ENCODE measurements around the gene SNED1. TPM values are rescaled to one million over a fixed set of nuclear protein-coding genes. Genes with fewer than 3 reads are reported as not detected.

Gene SNED1
- total RNA-seq, 1 donor from 2014 or later, result 0.11 TPM

- H3K4me1 ChIP-seq, result no peaks in the 10 kb centered on the region
- no peak overlapping the region for H3K27ac Mint-ChIP-seq
- H4K20me1 ChIP-seq (ENCODE audit: low read depth), result peaks cover 8% of the 10 kb centered on the region
- TF ChIP-seq EZH2phosphoT487 (IDR thresholded peaks at IDR 0.05), result no peak
- no peak for TF ChIP-seq CTCF (IDR thresholded peaks at IDR 0.05)
- H3K9ac ChIP-seq, result no peak overlapping the region
- no peaks in the 10 kb centered on the region for H3K79me2 ChIP-seq (ENCODE audit: low read depth)
- no peak overlapping the region for H3K27ac ChIP-seq
- peaks cover 2% of the 10 kb centered on the region for H3K27me3 Mint-ChIP-seq (ENCODE audit: insufficient read depth, low read depth)
- no peaks in the 10 kb centered on the region for H3K9me3 ChIP-seq (ENCODE audit: low read depth)
- no peaks in the 10 kb centered on the region for H3K4me1 Mint-ChIP-seq
- no peak for DNase-seq (ENCODE audit: low spot score)
- H3K4me3 ChIP-seq, result no peak overlapping the region
- no peaks in the 10 kb centered on the region for H3K27me3 ChIP-seq
- H3K4me3 Mint-ChIP-seq, result no peak overlapping the region
- H3K4me2 ChIP-seq, result no peak overlapping the region
- H3K9me3 Mint-ChIP-seq, result no peaks in the 10 kb centered on the region
- no peaks in the 10 kb centered on the region for H3K36me3 Mint-ChIP-seq
- H3F3A ChIP-seq (ENCODE audit: low read depth), result no peaks in the 10 kb centered on the region
- no peak overlapping the region for H2AFZ ChIP-seq (replicated peaks)
- no peaks in the 10 kb centered on the region for H3K36me3 ChIP-seq
Observed at GRCh38 chr2:241061275-241061674, 62.9 kb downstream of the SNED1 start.

GRCh38 chr2:241062389-241063092 lies 64.1 kb downstream of the SNED1 start:
- Histone ChIP-seq H3K4me2 (no peak overlapping the region), H3K27me3 (no peaks in the 10 kb centered on the region), H3K27ac (no peak overlapping the region), H3K4me3 (no peak overlapping the region), H2AFZ (replicated peaks) (no peak overlapping the region), H3K36me3 (no peaks in the 10 kb centered on the region), H3F3A (ENCODE audit: low read depth) (no peaks in the 10 kb centered on the region), H3K4me1 (no peaks in the 10 kb centered on the region), H3K79me2 (ENCODE audit: low read depth) (no peaks in the 10 kb centered on the region), H3K9me3 (ENCODE audit: low read depth) (no peaks in the 10 kb centered on the region), H4K20me1 (ENCODE audit: low read depth) (peaks cover 13% of the 10 kb centered on the region), H3K9ac (no peak overlapping the region)
- H3K9me3 Mint-ChIP-seq, result no peaks in the 10 kb centered on the region
- H3K27ac Mint-ChIP-seq, result no peak overlapping the region
- H3K4me1 Mint-ChIP-seq, result no peaks in the 10 kb centered on the region
- no peak for TF ChIP-seq EZH2 (IDR thresholded peaks at IDR 0.05)
- TF ChIP-seq EZH2phosphoT487 (IDR thresholded peaks at IDR 0.05), result no peak
- no peak for TF ChIP-seq CTCF (IDR thresholded peaks at IDR 0.05)
- H3K36me3 Mint-ChIP-seq, result no peaks in the 10 kb centered on the region
- no peak for DNase-seq (ENCODE audit: low spot score)
- H3K27me3 Mint-ChIP-seq (ENCODE audit: insufficient read depth, low read depth), result peaks cover 2% of the 10 kb centered on the region
- H3K4me3 Mint-ChIP-seq, result no peak overlapping the region

- peaks cover 4% of the 10 kb centered on the region for H3K27me3 Mint-ChIP-seq (ENCODE audit: insufficient read depth, low read depth)
- H3K27me3 ChIP-seq, result no peaks in the 10 kb centered on the region
- H4K20me1 ChIP-seq (ENCODE audit: low read depth), result peaks cover 15% of the 10 kb centered on the region
- H3K4me1 Mint-ChIP-seq, result no peaks in the 10 kb centered on the region
- no peak overlapping the region for H2AFZ ChIP-seq (replicated peaks)
- TF ChIP-seq EZH2phosphoT487 (IDR thresholded peaks at IDR 0.05) (no peak), CTCF (IDR thresholded peaks at IDR 0.05) (no peak), EZH2 (IDR thresholded peaks at IDR 0.05) (no peak)
- DNase-seq (ENCODE audit: low spot score), result no peak
- no peak overlapping the region for H3K9ac ChIP-seq
- H3K79me2 ChIP-seq (ENCODE audit: low read depth), result no peaks in the 10 kb centered on the region
- H3K27ac Mint-ChIP-seq, result no peak overlapping the region
- H3K4me1 ChIP-seq, result no peaks in the 10 kb centered on the region
- no peaks in the 10 kb centered on the region for H3F3A ChIP-seq (ENCODE audit: low read depth)
- no peak overlapping the region for H3K4me3 ChIP-seq
- no peaks in the 10 kb centered on the region for H3K36me3 ChIP-seq
- no peak overlapping the region for H3K27ac ChIP-seq
- H3K4me2 ChIP-seq, result no peak overlapping the region
- H3K4me3 Mint-ChIP-seq, result no peak overlapping the region
- H3K9me3 Mint-ChIP-seq, result no peaks in the 10 kb centered on the region
- no peaks in the 10 kb centered on the region for H3K9me3 ChIP-seq (ENCODE audit: low read depth)
- no peaks in the 10 kb centered on the region for H3K36me3 Mint-ChIP-seq
Observed at GRCh38 chr2:241063093-241063551, 64.7 kb downstream of the SNED1 start.
